ENCODE results near the gene COX7C. TPM values are rescaled to one million over a fixed set of nuclear protein-coding genes. Genes with fewer than 3 reads are reported as not detected.

COX7C gene
- total RNA-seq, 1 donor from 2014 or later = 409 TPM

DNA sequence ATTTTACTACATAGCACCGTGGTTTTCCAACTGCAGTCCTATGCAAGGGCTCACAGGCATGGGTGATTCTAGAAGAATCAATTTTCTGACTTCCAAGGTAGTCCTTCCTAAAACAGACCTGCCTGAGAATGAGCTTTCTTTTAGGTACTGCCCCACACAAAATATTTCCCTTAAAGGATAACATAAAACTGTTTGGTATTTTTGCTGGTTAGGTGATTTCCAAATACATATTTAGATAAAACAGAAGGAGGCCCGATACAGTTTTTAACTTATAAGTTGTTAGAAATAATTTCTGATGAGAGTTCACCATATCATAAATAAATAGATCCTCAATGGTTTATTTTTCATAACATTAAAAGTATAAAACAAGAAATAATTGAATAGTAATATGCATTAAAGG lies 46.4 kb downstream of the COX7C start:
- no peak for DNase-seq (ENCODE audit: low read depth)

DNA sequence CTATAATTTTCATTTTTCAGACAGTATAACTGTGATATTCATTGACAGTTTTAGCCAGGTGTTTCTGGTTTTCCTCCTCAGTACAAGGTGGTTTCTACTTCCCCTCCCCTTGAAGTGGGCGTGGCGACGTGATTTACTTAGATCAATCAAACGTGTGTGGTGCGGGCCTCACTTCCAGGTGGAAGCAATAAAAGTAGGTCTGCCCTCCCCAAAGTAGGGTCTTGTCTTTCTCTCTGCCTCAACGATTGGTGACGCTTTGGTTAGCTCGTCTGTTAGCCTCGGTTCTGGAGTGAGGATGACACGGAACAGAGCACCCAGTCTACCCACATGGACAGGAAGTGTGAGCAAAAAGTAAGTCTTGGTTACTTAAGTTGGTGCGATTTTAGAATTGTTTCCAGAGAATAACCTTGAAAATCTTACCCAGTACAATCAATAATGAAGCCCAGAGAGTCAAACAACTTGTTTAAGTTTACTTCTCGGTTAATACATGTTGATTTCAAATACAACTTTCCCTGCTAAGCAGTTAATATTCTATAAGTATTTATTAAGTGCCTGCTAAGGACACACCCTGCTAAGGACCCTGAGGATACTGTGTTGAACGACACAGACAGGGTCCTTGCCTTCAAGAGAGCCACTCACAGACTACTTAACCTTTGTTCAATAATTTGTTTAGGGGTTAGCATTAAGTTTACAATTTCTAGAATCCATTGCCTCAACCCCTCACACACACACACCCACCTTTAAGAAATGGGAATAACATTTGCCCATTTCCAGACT lies 48.4 kb downstream of the COX7C start:
- DNase-seq (ENCODE audit: low read depth) = no peak

DNA sequence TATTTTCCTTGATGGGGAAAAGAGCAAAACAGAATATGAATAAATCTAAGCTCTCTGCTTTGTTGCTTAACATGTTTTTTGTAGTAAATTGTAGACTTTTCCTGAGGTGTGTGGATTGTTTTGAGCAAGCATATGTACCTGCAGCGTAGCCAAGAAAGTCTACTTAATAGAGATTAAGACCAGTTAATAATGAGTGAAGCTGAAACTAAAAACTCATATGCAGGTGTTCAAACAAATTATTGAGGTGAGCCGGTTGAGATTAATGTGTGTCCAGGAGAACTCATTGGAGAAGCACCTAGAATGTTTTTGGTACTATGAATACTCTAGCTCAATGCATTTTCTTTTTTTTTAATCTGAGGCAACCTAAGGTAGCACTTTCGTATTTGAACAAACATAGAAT lies 49.2 kb downstream of the COX7C start:
- no peak for DNase-seq (ENCODE audit: low read depth)

Measured in renal cortical epithelial cell (primary cell).